Esophagus squamous epithelium (tissue), 4 donors: ENCODE measurements around the gene OSBPL8.

Source experiments
- CTCF ChIP-seq, 6 experiments: fragments of 450-650 bp in 4 of 6; fragments of 200-600 bp in 2 of 6; sonication (generic) in 2 of 6; IDR thresholded peaks; one replicate each; pipeline ENCODE4 v1.5.1; 2016 to 2019; ENCODE audit warnings: antibody characterized with exemption in 6 of 6, mild to moderate bottlenecking in 4 of 6, moderate library complexity in 4 of 6
- POLR2A ChIP-seq, 4 donors: fragments of 450-650 bp; IDR thresholded peaks; one replicate each; pipeline ENCODE4 v1.6.1; 2017; ENCODE audit warnings: antibody characterized with exemption in 4 of 4, mild to moderate bottlenecking in 4 of 4, moderate library complexity in 3 of 4

DNA sequence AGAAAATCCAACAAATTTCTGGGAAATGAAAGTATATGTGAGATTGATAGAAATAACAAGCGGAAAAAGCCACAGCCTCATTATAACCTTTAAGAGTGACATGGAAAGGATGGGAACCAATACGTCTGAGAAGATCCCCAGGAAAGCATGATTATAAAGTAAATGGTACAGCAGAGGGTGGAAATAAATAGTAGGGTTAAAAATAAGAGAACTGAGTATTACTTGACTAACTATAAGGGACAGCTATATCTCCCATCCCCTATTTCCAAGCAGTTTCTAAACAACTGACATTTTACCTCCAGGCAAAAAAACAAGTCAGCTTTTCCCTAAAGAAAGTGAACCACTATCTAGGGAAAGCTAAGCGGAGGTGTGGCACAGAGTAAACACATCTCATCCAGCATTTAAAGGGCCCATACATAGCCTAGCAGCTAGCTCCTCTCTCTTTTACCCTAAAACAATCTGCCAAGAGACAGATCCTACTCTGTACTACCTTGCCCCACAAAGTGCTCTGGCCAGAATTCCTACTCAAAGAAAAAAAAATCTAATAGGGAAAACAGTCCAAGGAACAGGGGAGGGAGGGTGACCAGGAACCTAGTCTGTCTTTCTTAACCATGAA is 11.2 kb downstream of the OSBPL8 start:
- no peak for TF ChIP-seq CTCF (IDR thresholded peaks at IDR 0.05)
- TF ChIP-seq POLR2A (IDR thresholded peaks at IDR 0.05): no peak
